A549 treated with AZD9567 at 1 μM for 4 hours (cell line): ENCODE measurements around the gene TAP1. TPM values are rescaled to one million over a fixed set of nuclear protein-coding genes. Genes with fewer than 3 reads are reported as not detected.

Experiments
- total RNA-seq: library from RNA; stranded (reverse); fragments of 200-300 nt; extraction: Qiagen RNA extraction; gene quantifications from 5 replicates; pipeline ENCODE4 v1.2.3, GENCODE V29; 2022; ENCODE audit not compliant: insufficient read depth

Gene TAP1, protein sequence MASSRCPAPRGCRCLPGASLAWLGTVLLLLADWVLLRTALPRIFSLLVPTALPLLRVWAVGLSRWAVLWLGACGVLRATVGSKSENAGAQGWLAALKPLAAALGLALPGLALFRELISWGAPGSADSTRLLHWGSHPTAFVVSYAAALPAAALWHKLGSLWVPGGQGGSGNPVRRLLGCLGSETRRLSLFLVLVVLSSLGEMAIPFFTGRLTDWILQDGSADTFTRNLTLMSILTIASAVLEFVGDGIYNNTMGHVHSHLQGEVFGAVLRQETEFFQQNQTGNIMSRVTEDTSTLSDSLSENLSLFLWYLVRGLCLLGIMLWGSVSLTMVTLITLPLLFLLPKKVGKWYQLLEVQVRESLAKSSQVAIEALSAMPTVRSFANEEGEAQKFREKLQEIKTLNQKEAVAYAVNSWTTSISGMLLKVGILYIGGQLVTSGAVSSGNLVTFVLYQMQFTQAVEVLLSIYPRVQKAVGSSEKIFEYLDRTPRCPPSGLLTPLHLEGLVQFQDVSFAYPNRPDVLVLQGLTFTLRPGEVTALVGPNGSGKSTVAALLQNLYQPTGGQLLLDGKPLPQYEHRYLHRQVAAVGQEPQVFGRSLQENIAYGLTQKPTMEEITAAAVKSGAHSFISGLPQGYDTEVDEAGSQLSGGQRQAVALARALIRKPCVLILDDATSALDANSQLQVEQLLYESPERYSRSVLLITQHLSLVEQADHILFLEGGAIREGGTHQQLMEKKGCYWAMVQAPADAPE
- 25.4 to 36.3 TPM (median 33.4 TPM) in 5 replicates for total RNA-seq

DNA sequence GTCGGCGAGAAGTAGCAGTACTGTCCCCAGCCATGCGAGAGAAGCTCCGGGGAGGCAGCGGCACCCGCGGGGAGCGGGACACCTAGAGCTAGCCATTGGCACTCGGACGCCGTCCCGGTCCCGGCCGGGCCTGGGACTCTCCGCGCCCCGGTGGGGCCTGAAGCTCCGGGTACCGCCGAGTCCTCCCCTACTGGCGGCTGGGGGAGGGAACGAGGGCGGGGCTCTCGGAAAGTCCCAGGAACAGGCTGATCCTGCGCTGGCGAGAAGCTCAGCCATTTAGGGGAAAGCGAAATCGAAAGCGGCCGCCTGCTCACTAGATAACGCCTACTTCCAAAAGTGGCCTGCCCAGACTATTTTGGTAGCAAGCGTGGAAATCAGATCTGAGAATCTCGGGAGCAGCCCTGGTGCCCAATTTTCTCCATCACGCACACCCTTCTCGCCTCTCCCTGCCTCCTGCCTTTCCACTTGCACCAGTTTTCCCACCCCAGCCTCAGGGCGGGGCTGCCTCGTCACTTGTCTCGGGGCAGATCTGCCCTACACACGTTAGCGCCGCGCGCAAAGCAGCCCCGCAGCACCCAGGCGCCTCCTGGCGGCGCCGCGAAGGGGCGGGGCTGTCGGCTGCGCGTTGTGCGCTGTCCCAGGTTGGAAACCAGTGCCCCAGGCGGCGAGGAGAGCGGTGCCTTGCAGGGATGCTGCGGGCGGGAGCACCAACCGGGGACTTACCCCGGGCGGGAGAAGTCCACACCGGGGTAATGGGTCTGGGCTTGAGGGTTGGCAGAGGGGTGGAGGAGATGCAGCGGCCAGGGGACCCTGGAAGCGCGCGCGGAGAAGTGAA lies at the start of gene TAP1, which contains the start of gene PSMB9:
TAP1 (minus strand) TSS at position 164 of the 835 bp plus-strand sequence; CDS start at position 96, 68 bp downstream.
PSMB9 (plus strand) TSS at position 652 of the 835 bp plus-strand sequence; CDS start at position 690, 38 bp downstream.

DNA sequence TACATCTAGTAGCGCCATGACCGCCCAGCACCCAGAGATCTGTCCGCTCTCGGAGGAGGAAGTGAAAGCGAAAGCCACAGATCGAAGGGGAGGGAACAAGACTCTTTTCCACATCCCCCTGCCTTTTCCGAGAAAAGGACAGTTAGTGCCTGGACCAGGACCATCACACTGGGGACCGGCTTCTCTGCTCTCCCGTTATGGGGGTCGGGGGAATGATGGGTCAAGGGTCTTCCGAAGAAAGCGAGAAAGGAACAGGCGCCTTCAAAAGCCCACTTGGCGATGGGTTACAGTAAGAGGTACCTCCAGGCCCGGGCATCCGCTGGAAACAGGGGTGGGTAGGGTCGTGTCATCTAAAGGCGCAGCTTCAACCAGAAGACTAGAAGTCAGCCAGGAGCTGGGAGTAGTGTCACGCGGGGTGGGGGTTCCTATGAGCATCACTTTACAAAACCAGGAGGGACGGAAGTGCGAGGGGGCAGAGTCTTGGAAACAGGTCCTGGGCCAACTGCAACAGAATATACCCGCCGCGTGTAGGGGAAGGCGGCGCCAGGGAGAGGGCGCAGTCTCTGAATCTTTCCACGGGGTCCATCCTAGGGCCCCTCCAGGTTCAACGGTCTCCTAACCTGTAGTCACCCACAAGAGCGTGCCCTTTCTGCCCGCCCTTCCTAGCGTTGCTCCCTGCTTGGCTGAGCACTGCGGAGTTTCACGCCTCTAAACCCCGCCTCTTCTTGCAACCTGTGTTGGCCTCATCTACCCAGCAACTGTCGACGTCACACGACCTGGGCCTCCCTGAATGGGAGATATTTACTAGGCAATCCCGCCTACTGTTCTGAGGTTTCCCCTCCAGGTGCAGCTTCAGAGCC lies 9.3 kb downstream of the TAP1 start, which contains the start of gene PSMB8:
PSMB8 (minus strand) TSS at position 69 of the 860 bp plus-strand sequence; CDS start at position 18, 51 bp downstream.

DNA sequence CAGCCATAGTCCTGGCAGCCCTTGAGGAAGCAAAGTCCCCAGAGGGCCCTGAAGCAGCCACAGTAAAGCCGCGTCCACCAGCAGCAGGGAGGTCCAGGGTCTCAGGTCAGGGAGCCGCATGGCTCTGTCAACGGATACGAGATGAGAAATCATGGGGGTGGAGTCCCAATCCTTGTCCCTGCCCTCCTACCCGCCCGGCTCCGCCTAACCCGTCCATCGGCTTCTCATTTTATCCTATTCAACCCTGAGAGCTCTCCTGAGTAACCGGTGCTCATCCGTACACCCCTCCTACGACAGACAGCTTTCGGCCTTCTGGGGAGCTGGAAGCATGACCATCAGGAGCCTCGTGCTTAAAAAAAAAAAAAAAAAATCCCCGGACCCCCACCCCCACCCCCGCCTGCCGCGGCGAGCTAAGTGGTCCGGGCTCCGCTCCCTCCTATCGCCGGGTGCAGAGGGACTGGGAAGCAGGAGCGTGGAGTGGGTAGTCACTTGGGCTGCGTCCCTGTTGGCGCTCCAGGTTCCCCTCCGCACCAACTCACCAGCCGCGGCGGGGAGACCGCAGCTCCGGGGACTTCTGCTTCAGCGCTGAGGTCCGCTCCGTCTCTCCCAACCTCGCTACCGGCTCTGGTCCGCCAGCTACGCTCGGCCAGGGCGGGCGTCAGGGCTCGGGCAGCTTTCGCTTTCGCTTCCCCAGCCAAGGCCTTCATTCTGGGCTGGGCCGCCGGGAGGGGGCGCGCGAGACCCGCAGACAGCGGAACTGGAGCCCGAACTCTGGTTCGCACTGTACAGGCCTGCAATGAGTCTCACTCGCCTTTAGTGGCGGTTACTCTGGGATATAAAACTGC lies 15.2 kb downstream of the TAP1 start, which contains the start of gene TAP2:
TAP2 (minus strand) TSS at position 626 of the 845 bp plus-strand sequence; CDS start at position 120, 506 bp downstream.

DNA sequence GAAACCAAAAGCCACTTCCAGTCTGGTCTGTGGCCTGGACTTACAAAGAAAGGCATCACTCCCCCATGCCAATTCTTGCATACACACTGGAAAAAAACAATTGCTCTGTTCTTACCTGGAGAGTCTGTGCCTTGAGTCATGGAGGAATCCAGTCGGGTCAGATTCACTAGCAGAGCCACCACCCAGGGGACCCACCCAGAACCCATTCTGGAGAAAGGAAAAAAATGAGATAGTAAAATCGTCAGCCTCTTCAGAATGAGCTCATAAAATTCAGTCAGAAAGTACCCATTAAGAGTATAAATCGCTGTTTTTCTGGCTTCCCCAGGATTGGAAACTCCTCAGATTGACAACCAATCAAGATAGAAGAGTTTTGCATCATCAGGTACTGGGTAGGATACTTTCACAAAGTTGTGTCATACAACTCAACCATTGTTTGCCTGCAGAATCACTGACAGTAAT lies 36.7 kb downstream of the TAP1 start, which contains the start of gene HLA-DOB:
HLA-DOB (minus strand) TSS at position 257 of the 459 bp plus-strand sequence; CDS start at position 206, 51 bp downstream.

Other genes with a start within 250 kb of the TAP1 start
- gene HLA-DQA1, start 216.3 kb downstream of the TAP1 start, total RNA-seq, result not detected in 5 replicates
- gene HLA-DQB1, start 187.0 kb downstream of the TAP1 start, total RNA-seq, result not detected in 5 replicates
- not detected in 5 replicates for gene HLA-DQA2, start 112.3 kb downstream of the TAP1 start, total RNA-seq
- gene HLA-DQB2, start 90.2 kb downstream of the TAP1 start, total RNA-seq, result not detected in 5 replicates
- gene HLA-DOB, start 36.7 kb downstream of the TAP1 start, total RNA-seq, result 0.10 to 0.19 TPM (median 0.17 TPM) in 4 of 5 replicates, not detected in the other
- 17.5 to 28.0 TPM (median 20.4 TPM) in 5 replicates for gene TAP2, start 15.0 kb downstream of the TAP1 start, total RNA-seq
- gene PSMB8, start 9.7 kb downstream of the TAP1 start, total RNA-seq, result 10.9 to 22.2 TPM (median 17.8 TPM) in 5 replicates
- gene PSMB9, start 488 bp upstream of the TAP1 start, total RNA-seq, result 16.3 to 23.4 TPM (median 17.7 TPM) in 5 replicates
- gene HLA-DMB, start 87.3 kb upstream of the TAP1 start, total RNA-seq, result 1.4 to 2.4 TPM (median 2.2 TPM) in 4 of 5 replicates, not detected in the other
- gene HLA-DMA, start 99.4 kb upstream of the TAP1 start, total RNA-seq, result 2.7 to 7.3 TPM (median 3.3 TPM) in 5 replicates
- gene BRD2, start 114.9 kb upstream of the TAP1 start, total RNA-seq, result 143 to 170 TPM (median 152 TPM) in 5 replicates
- gene HLA-DOA, start 155.9 kb upstream of the TAP1 start, total RNA-seq, result 0.02 TPM in 1 of 5 replicates, not detected in the others
- not detected in 5 replicates for gene HLA-DPA1, start 219.9 kb upstream of the TAP1 start, total RNA-seq
- gene HLA-DPB1, start 222.3 kb upstream of the TAP1 start, total RNA-seq, result not detected in 5 replicates